ENCODE results near the gene PLN.

The PLN gene

DNA sequence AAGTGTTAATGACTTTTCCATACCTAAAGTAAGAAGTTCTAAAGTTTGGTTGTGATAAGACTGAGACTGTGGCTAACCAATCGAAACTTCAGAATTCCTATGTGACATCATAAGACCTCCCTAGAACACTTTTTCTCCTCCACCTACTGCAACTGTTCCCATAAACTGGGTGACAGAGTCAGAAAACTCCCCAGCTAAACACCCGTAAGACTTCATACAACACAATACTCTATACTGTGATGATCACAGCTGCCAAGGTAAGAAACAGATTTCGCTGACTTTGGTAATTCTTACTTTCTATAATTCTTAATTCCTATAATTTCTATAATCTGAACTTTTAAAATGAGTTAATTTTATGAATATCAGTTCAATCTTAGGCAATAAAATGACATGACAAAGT is at the start of gene PLN:
TSS of gene PLN (plus strand) at position 161 of the 400 bp plus-strand sequence. CDS start 10,626 bp downstream, outside the sequence.
- DNase-seq, result no peak

DNA sequence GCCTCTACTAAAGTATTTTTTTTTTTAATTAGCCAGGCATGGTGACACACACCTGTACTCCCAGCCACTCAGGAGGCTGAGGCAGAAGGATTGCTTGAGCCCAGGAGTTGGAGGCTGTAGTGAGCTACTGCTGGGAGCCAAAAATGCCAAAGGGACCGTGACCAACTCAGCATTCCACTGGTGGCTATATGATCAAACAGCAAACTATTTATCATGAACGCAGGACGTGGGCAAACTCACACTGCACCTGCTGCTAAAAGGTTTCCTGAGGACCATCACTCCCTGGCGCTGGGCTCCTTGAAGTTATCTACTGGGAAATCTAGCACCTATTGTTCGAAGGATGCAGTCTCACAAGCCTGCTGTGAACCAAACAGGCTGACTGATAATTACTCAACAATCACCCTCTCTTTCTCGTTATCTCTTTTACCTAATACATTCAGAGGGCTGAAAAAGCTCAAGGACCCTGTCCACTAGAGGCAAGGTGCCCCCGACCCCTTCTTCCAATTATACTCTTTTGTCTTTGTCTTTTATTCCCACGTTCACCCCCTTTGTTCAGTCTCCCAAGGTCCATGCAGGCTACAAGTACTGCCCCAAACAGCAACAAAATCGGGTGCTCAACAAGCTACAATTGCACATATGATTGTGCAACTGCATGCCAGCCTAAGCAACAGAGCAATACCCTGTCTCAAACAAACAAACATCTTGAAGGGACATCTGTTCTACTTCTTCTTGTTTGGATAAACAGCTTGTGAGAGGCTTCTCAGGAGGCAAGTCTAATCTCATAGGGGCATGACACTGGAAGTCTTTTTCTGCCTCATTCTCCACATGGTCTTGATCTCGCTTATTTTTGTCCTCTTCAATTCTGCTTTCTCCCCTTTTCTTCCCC is 47.7 kb upstream of the PLN start:
- DNase-seq, result no peak

DNA sequence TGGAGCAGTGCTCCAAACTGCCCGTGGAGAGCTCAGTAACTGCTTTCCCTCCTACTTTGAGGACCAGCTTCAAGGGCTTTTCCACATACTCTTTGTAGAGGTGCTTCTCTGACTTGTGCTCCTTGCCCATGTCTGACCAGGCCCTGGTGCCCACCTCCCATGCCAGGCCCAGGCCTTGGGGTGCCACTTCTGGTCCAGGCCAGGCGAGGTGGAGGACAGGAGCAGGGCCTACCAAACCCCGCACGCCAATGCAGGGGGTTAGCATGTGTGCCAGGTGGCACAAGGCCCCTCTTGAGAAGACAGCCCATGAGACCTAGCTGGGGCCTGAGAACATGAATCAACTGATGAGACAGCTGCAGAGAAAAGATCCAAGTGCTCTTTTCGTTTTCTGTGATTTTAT is 47.0 kb upstream of the PLN start:
- no peak for DNase-seq

DNA sequence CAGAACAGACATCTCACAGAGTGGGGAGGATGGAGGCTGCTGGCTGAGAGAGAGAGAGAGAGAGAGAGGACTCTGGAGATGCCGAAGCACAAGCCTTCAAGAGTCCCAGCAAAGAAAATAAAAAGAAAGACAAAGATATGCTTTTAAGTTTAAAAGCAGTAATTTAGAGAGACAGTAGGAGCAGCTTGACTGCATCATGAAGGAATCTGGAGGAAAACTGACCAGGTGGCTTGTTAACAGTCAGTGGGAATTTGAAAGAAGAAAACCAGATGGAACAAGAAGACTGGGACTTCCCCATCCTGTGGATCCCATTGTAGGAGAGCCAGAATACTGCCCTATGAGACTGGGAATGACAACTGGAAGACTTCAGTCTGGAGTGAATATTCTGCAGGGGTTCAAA is 46.3 kb upstream of the PLN start:
- DNase-seq, result no peak

DNA sequence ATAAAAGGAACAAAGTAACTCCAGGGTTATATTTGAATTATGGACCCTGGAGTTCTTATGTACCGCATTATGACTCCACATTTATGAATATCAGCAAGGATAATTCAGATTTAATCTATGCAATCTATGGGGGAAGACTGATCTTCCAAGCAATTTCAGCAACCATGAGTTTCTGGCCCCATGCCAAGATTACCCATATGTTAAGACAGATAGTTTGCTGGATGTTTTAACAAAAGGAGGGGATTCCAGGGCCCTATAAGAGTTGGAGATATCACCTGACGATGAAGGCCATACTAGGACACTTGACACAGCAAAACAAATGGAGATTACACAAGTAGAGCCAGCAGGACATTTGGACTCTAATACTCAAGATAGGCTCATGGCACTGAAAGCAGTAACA is 45.9 kb upstream of the PLN start:
- no peak for DNase-seq

DNA sequence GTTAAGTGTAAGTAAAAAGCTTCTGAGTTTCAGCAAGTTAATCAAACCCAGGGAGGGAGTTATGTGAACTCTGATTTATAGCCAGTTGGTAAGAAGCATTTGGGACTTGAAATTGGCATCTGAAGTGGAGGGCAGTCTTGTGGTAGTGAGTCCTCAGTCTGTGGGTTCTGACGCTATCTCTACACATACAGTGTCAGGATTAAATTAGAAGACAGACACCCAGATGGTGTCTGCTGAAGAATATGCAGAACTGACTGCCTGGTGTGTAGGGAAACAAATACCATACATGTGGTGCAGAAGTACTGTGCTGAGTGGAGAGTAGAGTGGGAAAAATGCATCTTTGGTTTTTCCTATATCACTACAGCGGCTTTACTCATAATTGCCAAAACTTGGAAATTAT is 43.5 kb upstream of the PLN start:
- DNase-seq, result no peak

DNA sequence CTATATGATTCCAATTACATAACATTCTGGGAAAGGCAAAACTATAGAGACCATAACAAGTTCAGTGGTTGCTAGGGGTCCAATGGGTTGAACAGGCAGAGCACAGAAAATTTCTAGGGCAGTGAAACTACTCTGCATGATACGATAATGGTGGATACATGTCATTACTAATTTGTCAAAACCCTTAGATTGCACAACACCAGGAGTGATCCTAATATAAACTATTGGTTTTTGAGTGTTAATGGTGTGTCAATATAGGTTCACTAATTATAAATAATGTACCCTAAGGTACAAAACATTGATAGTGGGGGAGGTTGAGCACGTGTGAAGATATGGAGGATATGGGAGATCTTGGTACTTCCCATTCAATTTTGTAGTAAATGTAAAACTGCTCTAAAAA is 42.4 kb upstream of the PLN start:
- no peak for DNase-seq

DNA sequence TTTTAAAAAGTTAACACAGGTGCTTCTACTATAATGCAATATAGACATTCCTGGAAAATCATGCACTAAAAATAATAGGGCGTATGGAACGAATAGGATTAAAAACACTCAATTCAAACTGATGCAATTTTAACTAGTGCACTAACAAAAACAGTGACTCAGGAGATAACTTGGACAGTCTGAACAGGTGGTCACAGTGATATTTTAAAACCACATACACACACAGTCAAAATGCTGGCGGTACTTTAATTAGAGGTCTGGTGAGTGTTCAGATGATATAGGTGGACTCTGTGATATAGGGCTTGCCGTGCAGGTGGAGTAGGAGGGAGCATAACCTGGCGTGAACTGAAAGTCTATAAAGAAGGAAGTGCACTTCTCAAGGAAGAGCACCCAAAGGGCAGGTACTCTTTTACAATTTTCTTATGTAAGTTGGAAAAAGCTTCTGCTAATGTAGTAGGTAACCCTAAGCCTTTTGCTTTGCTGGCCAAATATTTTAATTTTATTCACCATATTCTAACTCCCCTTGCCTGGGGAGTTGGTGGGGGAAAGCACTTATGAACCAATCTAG is 41.9 kb upstream of the PLN start:
- no peak for DNase-seq

DNA sequence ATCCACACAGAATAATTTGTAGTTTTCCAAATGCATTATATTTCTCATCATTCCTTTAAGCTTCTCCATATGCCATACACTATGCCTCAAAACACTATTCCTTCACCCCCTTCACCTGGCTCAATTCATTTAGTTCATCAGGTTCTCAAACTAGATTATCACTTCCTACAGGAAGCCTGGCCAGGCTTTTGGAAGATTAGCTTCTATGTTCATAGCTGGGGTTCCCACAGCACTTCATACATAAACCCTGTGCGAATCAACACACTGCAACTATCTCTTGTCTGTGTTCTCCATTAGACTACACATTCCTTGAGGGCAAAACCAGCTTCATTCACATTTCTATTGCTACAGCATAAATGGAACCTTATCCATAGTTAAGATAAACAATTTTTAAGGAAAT is 40.5 kb upstream of the PLN start:
- no peak for DNase-seq

DNA sequence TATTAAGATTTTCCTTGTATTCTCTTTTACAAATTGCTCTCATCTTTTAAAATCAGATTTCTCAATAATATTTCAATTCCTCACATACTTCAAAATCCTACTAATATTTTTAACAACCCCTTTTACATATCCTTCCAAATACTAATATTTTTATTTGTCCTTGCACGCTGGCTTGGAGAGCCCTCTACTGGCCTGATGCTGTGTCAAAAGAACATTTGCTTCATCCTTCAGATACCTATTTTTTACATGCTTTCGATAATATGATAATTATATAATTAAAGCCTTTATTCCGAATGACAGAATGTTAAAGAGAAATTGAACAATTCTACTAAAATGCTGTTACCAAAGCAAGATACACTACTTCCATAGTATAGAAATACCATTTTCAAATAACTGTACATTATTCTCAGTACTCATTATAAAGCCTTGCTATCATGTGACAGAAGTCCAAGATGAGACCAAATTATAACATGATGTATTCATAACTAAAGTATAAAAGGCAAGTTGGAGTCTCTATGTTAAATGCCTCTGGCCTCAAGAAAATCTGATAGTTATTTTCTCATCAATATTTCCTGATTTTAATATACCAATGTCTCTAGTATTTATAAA is 39.0 kb upstream of the PLN start:
- DNase-seq, result peak; percentile 58

DNA sequence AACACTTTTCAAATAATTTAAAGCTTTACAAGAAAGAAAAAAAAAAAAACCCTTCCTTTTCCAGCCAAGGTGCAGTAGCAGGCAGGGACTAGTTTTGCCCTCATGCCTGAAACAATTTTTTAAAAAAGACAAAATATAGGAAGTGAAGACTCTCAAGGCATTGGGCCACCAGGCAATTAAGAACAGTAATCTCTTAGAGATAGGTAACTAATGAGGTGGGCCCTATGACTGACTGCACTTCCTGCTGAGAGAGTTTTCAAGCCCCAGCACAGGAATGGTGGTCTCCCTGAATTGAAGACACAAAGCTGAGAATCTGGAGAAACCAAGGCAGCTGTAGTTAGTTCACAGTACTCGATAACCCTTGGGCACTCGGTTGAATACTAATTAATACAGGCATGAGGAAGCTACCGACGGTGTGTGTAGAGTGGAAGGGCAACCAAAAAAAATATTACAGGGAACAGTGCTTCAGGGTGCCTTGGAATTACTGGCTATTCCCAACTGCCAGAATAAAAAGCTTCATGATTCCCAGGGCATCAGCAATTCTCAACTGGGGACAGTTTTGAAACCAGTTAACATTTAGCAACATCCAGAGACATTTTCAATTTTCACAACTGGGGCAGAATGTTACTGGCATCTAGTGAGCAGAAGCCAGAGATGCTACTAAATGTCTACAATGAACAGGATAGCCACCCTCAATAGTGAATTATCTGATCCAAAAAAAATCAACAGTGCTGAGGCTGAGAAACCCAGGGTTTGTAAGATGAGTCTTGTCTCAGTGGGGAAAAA is 36.0 kb upstream of the PLN start:
- DNase-seq, result no peak

DNA sequence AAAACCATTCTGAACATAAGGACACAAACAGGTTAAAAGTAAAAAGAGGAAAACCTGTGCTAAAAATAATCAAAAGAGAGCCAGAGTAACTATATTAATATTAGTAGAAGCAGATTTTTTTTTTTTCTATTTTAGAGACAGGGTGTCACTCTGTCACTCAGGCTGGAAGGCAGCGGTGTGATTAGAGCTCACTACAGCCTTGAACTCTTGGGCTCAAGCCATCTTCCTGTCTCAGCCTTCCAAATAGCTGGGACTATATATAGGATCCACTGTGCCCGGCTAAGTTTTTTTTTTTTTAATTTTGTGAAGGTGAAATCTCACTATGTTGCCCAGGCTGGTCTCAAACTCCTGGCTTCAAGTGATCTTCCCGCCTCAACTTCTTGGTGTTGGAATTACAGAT is 33.4 kb upstream of the PLN start:
- no peak for DNase-seq

DNA sequence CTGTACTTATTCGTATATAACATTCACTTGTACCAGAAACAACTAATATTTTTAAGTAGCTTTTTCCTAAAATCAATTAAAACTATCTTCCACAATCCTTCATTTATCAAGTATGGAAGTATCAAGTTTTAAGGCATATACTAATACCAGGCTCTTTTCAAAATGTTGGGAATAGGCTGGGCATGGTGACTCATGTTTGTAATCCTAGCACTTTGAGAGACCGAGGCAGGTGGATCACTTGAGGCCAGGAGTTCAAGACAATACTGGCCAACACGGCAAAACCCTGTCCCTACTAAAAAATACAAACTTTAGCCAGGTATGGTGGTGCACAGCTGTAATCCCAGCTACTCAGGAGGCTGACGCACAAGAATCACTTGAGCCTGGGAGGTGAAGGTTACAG is 25.7 kb upstream of the PLN start:
- DNase-seq, result no peak

DNA sequence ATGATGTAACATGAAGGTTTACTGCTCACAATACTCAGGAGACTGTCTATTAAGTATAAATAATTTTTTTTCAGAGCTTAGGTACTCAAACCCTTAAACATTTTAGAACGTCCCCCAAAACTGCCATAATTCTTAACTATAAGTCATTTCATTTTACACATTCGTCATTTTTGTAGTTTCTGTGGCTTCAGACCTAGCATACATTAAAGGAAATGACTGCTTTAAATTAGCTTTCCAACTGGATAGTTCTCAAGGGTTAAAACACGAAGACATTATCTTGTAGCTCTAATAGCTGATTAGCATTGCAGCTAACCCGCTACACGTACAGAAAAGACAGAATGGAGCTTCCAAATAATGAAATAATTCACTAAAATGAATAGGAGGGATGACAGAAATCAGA is 24.9 kb upstream of the PLN start:
- no peak for DNase-seq

DNA sequence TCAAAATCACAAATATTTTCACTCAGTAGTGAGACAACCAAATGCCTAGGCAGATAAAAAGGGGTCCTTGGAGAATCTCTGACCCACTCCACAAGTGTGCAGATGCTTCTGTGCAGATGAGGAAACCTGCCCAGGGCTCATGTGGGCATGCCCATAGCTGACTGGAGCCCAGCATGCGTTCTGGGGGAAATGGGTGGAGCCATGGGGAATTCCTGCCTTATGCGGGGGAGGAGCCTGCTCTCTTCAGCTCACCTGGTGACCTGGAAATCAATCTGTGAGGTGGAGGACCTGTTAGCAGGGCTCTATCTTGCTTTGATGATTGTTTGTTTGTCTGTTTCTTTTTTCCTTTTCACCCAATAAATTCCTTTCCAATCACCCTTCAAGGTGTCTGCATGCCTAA is 23.4 kb upstream of the PLN start:
- no peak for DNase-seq

DNA sequence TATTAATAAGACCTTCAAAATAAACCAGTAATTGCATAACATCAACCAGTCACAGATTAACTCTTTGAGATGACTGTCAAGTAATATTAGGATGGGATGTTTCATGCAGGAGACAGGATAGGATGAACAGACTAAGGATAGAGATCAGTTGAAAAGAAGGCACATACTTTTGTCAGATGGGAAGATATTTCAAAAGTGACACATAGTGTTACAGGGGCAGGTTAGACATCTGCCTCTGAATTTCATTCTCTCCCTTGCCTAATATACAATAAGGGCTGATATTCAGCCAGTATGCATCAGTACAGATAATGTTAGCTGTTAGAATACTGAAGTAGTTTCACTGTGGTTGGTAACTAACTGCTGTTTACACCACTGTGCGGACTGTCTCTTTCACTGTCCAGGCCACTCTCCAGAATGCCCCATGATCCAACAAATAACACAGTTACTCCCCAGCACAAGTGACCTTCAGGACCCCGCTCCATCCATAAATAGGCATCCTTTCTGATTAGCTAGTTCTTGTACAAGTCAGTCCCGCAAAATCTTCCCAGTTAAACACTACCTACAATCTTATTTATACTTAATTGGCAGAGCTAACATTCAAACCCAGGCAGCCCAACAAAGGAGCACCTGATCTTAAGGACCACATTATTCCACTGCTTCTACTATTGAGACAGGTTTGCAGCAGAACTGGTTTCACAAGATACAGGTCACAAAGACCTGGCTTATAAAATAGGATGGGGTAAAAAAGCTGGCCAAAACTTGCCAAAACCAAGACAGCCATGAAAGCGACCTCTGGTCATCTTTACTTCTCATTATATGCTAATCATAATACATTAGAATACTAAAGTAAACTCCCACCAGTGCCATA is 21.9 kb upstream of the PLN start:
- DNase-seq, result peak; percentile 37

DNA sequence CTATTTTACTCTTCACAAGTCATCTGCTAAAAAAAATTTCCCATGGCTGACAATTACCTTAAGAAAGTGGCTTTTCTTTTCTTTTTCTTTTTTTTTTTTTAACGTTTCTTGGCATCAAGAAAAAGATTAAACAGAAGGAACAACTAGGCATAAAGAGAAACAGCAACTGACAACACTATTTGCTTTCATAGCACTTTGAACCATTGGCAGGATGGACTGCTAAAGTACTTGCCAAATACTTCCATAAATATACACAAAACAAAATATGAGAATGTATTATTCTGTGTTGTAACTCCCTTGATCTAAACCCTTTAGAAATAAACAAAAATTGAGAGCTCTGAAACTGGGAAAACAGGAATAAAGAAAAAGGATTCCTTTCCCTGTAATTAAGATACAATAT is 20.0 kb upstream of the PLN start:
- DNase-seq, result no peak

DNA sequence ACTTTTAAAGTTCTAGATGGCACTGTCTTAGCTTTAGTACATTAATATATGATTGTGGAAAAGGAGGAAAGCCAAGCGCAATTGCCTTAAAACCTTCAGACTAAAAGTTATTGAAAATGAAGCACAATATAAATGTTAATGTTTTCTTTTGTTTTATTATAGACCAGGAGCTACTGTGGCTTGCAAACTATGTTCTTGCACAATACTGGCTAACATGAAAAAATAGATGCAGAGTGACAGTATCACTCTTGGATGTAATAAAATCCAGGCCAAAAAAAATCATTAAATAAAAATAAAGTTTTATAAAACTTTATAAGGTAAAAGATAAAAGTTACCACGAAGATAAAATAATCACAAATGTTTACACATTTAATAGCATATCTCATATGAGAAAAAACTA is 18.3 kb upstream of the PLN start:
- no peak for DNase-seq

DNA sequence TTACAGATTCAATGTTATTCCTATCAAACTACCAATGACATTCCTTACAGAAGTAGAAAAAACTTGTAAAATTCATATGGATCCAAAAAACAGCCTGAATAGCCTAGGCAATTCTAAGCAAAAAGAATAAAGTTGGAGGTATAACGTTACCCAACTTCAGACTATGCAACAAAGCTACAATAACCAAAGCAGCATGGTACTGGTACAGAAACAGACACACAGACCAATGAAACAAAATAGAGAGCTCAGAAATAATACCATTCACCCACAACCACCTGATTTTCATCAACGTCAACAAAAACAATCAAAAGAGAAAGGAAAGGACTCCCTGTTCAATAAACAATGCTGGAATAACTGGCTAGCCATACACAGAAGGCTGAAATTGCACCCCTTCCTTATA is 17.2 kb upstream of the PLN start:
- no peak for DNase-seq

DNA sequence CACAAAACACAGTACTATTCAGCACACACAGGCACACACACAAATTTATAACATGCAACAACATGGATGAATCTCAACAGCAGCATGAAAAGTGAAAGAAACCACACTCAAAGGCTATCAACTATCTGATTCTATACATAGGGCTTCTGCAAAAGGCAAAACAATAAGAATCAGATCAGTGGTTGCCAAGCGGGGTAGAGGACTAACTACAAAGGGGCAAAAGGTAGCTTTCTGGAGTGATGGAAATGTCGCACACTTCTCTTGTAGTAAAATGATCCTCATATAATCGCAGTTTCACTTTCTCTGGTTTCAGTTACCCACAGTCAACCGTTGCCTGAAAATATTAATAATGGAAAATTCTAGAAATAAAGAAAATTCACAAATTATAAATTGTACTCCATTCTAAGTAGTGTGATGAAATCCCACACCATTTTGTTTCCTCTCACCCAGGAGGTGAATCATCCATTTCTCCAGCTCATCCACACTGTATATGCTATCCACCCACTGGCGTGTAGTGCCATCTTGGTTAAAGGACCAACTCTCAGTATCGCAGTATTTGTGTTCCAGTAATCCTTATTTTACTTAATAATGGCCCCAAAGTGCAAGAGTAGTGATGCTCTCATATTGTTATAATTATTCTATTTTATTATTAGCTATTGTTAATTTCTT is 12.8 kb upstream of the PLN start:
- no peak for DNase-seq

DNA sequence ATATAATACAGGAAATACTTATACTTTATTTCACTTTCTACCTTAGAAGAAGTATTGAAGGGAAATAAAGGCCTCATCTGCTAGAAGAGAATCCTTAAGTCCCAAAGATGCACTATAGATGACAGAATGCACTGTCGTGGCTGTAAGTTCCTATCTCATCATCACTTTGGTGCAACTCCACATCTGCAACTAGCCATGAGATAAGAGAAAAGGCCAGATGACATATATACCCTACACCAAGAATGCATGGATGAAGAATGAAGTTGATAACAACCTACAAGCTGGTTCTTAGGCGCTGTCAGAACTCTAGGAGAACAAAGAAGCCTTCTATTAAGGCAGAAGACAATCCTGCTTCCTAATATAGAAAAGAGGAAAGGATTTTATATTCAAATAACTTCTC is 11.6 kb upstream of the PLN start:
- DNase-seq, result no peak

DNA sequence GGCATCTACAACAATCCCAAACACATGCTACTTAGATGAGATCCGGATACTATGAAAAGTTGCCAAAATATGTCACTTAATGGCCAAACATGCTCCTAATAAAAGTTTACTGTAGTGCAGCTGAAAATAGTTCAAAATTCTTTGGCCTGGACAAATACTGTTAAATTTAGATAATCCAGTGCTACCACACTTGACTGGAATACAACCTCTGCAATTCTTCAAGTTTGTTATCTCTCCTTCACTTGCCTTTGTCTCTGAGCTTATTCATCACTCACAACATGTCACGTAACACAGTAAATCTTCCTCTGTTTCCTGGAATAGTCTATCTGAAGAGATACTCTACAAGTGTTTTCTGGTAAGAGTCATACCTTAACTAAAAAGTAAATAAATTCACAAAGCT is 10.5 kb upstream of the PLN start:
- no peak for DNase-seq
